GM21529 (cell line): ENCODE data around the gene CATSPER1.
A peak's percentile ranks its signal among the peaks of the same experiment; 100 is the strongest.
"Not testable (repeated sequence)": the region's sequence is repeated elsewhere in the genome, so short reads cannot be mapped to it uniquely, and the experiment has no call there.

Experiments used
- ATAC-seq: cut with Tn5 transposase; IDR thresholded peaks from one replicate; pipeline ENCODE4 v1.9.1; 2021; ENCODE audit not compliant: unreplicated experiment

CATSPER1 gene

GRCh38 chr11:66051766-66052663 lies 25.7 kb upstream of the CATSPER1 start, which contains the start of gene SF3B2:
Gene SF3B2, plus strand, starts transcription at chr11:66052364. Its CDS starts 21 bp downstream, at chr11:66052385.
- peak; percentile 92 for ATAC-seq

DNA sequence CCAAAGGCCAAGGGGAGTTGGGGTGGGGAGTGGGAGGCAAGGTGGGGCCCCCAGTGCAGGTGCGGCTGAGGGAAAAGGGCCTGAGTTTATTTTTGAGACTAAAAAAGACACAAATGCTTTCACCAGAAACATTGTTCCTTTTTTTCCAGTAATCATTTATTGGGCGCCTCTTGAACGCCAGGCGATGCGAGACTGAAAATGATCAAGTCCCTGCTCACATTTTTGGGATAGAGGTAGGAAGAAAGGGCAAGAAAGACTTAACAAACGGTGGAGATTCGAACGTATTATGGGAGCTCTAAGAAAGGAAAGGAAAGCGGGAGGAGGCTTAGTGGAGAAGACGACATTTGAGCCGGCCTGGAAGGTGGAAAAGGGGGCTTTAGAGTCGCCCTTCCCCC lies 25.1 kb upstream of the CATSPER1 start:
- ATAC-seq, result no peak

GRCh38 chr11:66050581-66051231 lies 24.4 kb upstream of the CATSPER1 start:
- no peak for ATAC-seq

DNA sequence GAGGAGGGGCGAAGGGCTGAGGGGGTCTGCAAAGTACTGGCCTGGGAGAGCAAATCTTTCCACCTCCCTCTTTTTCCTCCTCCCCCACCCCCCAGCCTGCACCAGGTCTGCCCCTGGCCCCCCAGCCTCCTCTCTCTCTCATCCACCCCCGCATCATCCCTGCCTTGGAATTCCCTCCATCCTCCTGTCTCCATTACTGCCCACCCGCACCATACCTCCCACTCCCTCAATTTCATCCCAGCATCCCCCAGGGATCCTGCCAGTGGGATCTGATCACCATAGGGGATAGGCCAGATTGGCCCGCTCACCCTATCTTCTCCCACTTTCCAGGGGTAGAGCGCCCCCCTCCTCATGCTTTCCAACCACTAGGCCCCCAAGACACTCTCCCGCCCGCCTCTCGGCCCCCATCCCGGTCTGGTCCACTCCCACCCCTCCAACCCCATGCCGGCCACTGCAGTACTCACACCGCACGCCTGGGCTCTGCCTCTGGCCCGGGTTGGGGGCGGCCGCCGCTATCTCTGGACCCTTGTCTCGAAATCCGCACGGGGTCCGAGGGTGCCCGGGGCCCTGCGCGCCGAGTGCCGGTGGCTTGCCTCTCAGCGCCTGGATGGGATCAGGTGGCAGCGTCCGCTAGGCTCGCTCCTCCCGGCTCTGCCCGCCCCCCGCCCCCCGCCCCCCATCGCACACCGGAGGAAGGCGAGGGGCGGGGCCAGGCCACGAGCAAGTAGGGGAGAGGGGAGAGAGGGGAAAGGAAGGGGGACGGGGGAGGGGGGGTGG lies 22.5 kb upstream of the CATSPER1 start, which contains the start of gene GAL3ST3:
Gene GAL3ST3 (minus strand): TSS at position 615 of the 777 bp plus-strand sequence. CDS start 3,746 bp downstream, outside the sequence.
- no peak for ATAC-seq

GRCh38 chr11:66047541-66048365 lies 21.5 kb upstream of the CATSPER1 start:
- ATAC-seq, result no peak

GRCh38 chr11:66046901-66047300 lies 20.6 kb upstream of the CATSPER1 start:
- ATAC-seq, result no peak

GRCh38 chr11:66045177-66045639 lies 18.9 kb upstream of the CATSPER1 start:
- ATAC-seq, result peak; percentile 76

GRCh38 chr11:66044757-66045156 lies 18.5 kb upstream of the CATSPER1 start:
- no peak for ATAC-seq

DNA sequence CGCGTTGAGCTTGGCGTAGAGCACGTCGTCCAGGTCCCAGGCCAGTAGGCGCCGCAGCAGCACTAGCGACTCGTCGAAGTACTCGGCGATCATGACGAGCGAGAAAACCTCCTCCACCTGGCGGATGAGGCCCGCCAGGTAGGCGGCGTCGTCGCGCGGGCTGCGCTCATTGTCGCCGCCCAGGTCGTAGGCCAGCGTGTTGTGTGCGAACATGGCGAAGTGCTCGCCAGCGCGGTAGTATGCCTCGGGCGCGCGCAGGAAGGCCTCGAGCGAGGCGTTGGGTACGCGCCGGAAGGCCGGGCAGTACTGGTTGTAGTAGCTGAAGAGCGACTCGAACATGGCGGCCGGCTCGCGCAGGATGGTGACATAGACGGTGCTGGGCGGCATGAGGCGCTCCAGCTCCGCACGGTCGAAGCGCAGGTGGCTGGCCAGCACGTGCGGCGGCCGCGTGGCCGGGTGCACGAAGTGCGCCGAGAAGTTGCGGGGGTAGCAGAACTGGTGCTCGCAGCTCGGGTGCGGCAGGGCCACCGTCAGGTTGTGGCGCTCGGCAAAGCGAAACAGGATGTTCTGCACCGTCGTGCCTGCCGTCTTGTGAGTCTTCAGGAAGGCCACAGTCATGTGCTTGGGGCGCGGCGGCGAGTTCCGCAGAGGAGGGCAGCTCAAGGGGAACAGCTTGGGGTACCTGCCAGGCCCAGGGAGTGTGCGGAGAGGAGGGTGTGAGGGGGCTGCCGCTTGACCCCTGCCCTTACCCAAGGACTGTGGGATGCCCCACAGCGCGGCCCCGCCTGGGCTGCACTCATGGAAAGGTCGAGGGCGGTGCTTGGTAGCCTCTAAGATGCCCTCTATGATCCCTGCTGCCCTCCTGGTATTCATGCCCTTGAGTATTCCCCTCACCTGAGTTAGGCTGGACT lies 17.0 kb upstream of the CATSPER1 start:
- no peak for ATAC-seq

- no peak for ATAC-seq
These were observed 16.1 kb upstream of the CATSPER1 start for GRCh38 chr11:66042227-66042995.

DNA sequence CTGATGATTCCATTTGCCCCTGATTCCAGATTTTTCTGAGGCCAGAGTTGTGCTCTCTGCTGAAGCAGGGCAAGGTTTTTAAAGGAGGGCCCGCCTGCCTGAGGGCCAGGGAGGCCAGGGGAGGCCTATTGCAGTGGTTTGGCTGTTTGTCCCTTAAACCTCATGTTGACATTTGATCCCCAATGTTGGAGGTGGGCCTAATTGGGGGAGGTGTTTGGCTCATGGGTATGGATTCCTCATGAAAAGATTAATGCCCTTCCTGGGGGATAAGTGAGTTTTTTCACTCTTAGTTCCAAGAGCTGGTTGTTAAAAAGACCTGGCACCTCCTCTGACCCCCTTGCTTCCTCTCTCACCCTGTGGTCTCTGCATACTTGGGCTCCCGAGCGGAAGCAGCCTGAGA lies 13.5 kb upstream of the CATSPER1 start:
- ATAC-seq, result no peak

DNA sequence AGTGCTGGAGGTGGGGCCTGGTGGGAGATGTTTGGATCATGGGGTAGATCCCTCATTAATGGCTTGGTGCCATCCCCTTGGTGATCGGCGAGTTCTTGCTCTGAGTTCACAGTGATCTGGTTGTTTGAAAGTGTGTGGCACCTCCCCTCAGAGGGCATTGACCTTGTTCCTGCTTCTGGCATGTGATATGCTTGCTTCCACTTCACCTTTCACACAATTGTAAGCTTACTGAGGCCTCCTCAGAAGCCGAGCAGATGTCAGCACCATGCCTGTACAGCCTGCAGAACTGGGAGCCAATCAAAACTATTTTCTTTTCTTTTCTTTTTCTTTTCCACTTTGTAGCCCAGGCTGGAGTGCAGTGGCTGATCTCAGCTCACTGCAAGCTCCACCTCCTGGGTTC lies 11.0 kb upstream of the CATSPER1 start:
- no peak for ATAC-seq

DNA sequence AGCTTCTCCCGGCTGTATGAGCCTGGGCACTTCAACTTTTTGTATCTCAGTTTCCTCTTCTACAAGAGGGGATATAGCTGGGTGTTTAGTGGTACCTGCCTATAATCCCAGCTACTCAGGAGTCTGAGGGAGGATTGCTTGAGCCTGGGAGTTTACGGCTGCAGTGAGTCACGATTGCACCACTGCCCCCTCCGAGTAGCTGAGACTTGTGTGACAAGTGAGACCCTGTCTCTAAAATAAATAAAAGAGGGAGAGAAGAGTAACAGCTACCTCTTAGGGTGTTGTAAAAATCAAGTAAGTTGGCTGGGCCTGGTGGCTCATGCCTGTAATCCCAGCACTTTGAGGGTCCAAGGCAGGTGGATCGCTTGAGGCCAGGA lies 10.0 kb upstream of the CATSPER1 start:
- ATAC-seq, result no peak

DNA sequence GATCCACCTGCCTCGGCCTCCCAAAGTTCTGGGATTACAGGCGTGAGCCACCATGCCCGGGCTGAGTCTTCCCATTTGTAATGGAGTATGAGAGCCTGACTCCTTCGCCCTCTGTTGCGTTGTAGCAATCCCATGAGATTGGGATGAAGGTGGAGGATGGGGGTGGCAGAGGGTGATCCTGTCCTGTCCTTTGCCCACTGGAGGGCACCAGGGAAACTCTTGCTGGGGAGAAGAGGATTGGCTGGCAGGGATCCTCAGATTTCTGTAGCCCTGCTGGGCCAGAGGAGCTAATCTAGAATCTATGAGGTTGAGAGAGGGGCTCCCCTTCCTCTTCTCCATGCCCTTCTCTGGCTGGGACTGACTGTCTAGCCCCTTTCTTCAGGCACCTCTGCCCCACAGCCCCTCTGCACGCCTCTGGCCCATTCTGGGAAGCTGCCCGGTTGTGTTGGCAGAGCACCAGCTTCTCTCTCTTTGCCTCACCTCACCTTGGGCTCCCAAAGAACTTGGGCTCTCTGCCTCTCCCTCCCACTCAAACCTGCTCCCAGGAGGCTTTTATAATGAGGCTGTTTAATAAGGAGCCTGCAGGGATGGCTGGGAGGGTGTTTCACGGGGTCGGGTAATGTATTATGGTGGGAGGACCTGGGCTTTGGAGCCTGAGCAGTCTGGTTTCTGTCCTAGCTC lies 9.5 kb upstream of the CATSPER1 start:
- ATAC-seq, result no peak

GRCh38 chr11:66032957-66033735 lies 6.9 kb upstream of the CATSPER1 start:
- no peak for ATAC-seq

DNA sequence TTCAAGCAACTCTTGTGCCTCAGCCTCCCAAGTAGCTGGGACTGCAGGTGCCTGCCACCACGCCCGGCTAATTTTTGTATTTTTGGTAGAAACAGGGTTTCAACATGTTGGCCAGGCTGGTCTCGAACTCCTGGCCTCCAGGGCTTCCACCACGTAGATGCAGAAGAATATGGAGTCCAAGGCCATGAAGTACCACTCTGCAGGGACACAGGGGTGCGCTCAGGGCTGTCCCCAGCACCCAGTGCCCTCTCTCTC lies 3.2 kb downstream of the CATSPER1 start:
- ATAC-seq, result not testable (repeated sequence)

- ATAC-seq, result no peak
These were observed 3.7 kb downstream of the CATSPER1 start for GRCh38 chr11:66022401-66023185.
